ENCODE measurements around the gene YIF1A. TPM values are rescaled to one million over a fixed set of nuclear protein-coding genes. Genes with fewer than 3 reads are reported as not detected.

The YIF1A gene
- total RNA-seq, 4 donors from 2014 or later, result 77.7 to 168 (median 118) TPM

GRCh38 chr11:66328031-66328301 lies 39.0 kb upstream of the YIF1A start:
- Histone ChIP-seq H3K4me1 (peaks cover 0 to 28% of the 10 kb centered on the region in 2 donors), H3K27ac (no peak overlapping the region), H3K27me3 (no peaks in the 10 kb centered on the region), H3K9me3 (no peaks in the 10 kb centered on the region), H3K36me3 (no peaks in the 10 kb centered on the region), H3K4me3 (replicated peaks in 1 of 3) (no peak overlapping the region)
- WGBS, 2 donors, result 94% methylated on average over 2 of the region's 3 CpGs; no CpG with 5 or more reads in 1 of the 2 donors
- TF ChIP-seq POLR2A (IDR thresholded peaks at IDR 0.05), result no peak
- no peak for TF ChIP-seq CTCF (IDR thresholded peaks at IDR 0.05)
- intact Hi-C loops (cut with DNase I), result no loop called here
- no peak for DNase-seq

- H3K9me3 ChIP-seq, result no peaks in the 10 kb centered on the region
- H3K36me3 ChIP-seq, result no peaks in the 10 kb centered on the region
- H3K4me1 ChIP-seq, result peaks cover 0 to 28% of the 10 kb centered on the region in 2 donors
- no peak for DNase-seq
- TF ChIP-seq CTCF (IDR thresholded peaks at IDR 0.05) (no peak), POLR2A (IDR thresholded peaks at IDR 0.05) (no peak)
- 64 to 80% methylated on average over 4 to 10 of the region's 10 CpGs for WGBS, 2 donors
- no peak overlapping the region for H3K4me3 ChIP-seq (replicated peaks in 1 of 3)
- H3K27me3 ChIP-seq, result no peaks in the 10 kb centered on the region
- peak overlapping the region in 2 of 3 donors; percentile 41 to 43 for H3K27ac ChIP-seq
- intact Hi-C loops (cut with DNase I), result no loop called here
Observed at GRCh38 chr11:66327171-66328030, 38.5 kb upstream of the YIF1A start.

GRCh38 chr11:66326261-66327111 lies 37.5 kb upstream of the YIF1A start:
- Histone ChIP-seq H3K36me3 (no peaks in the 10 kb centered on the region), H3K9me3 (no peaks in the 10 kb centered on the region), H3K4me3 (replicated peaks in 1 of 3) (no peak overlapping the region), H3K27me3 (no peaks in the 10 kb centered on the region), H3K27ac (peak overlapping the region in 2 of 3 donors; percentile 41 to 43), H3K4me1 (peaks cover 0 to 28% of the 10 kb centered on the region in 2 donors)
- intact Hi-C loops (cut with DNase I), result no loop called here
- WGBS, 2 donors, result 57 to 60% methylated on average over 9 to 12 of the region's 21 CpGs
- DNase-seq, result no peak
- TF ChIP-seq POLR2A (IDR thresholded peaks at IDR 0.05), result no peak
- no peak for TF ChIP-seq CTCF (IDR thresholded peaks at IDR 0.05)

- intact Hi-C loops (cut with DNase I), result no loop called here
- H3K4me1 ChIP-seq, result peaks cover 0 to 28% of the 10 kb centered on the region in 2 donors
- no peaks in the 10 kb centered on the region for H3K9me3 ChIP-seq
- TF ChIP-seq CTCF (IDR thresholded peaks at IDR 0.05) (no peak), POLR2A (IDR thresholded peaks at IDR 0.05) (no peak)
- no peaks in the 10 kb centered on the region for H3K36me3 ChIP-seq
- H3K27ac ChIP-seq, result peak overlapping the region in 1 of 3 donors; percentile 41
- WGBS, 2 donors, result 67 to 86% methylated on average over 2 to 3 of the region's 8 CpGs
- H3K27me3 ChIP-seq, result no peaks in the 10 kb centered on the region
- DNase-seq, result no peak
- no peak overlapping the region for H3K4me3 ChIP-seq (replicated peaks in 1 of 3)
Observed at GRCh38 chr11:66325263-66325671, 36.3 kb upstream of the YIF1A start.

GRCh38 chr11:66324664-66325063 lies 35.7 kb upstream of the YIF1A start:
- Histone ChIP-seq H3K27ac (no peak overlapping the region), H3K9me3 (no peaks in the 10 kb centered on the region), H3K36me3 (no peaks in the 10 kb centered on the region), H3K4me1 (peaks cover 0 to 28% of the 10 kb centered on the region in 2 donors), H3K4me3 (replicated peaks in 1 of 3) (no peak overlapping the region), H3K27me3 (no peaks in the 10 kb centered on the region)
- intact Hi-C loops (cut with DNase I), result no loop called here
- DNase-seq, result no peak
- TF ChIP-seq CTCF (IDR thresholded peaks at IDR 0.05) (no peak), POLR2A (IDR thresholded peaks at IDR 0.05) (no peak)
- WGBS, 2 donors, result 55 to 76% methylated on average over 10 of the region's 10 CpGs
